ENCODE data around the gene PRDX6. TPM values are rescaled to one million over a fixed set of nuclear protein-coding genes. Genes with fewer than 3 reads are reported as not detected.
"Not testable (repeated sequence)": the region's sequence is repeated elsewhere in the genome, so short reads cannot be mapped to it uniquely, and the experiment has no call there.

The PRDX6 gene
- total RNA-seq, 4 donors from 2014 or later = 141 to 247 (median 175) TPM

DNA sequence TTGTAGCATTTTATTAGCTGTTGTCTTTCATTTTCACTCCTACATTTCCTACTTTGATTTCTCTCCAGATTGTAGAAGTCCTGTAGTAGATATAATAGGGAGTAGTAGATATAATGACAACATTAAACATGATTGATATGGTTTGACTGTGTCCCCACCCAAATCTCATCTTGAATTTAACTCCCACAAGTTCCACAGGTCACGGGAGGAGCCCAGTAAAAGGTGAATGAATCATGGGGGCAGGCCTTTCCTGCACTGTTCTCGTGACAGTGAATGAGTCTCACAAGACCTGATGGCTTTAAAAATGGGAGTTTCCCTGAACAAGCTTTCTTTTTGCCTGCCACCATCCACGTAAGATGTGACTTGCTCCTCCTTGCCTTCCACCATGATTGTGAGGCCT lies 7.5 kb upstream of the PRDX6 start:
- Histone ChIP-seq H3K4me1 (peaks cover 12 to 17% (median 14%) of the 10 kb centered on the region in 3 donors), H3K27ac (no peak overlapping the region), H3K4me3 (no peak overlapping the region), H3K36me3 (peaks cover 0 to 10% (median 0%) of the 10 kb centered on the region in 3 donors), H3K27me3 (no peaks in the 10 kb centered on the region), H3K9me3 (peaks cover 0 to 21% (median 8%) of the 10 kb centered on the region in 3 donors)
- no peak for TF ChIP-seq POLR2A (IDR thresholded peaks at IDR 0.05)
- TF ChIP-seq, protein P1, sequence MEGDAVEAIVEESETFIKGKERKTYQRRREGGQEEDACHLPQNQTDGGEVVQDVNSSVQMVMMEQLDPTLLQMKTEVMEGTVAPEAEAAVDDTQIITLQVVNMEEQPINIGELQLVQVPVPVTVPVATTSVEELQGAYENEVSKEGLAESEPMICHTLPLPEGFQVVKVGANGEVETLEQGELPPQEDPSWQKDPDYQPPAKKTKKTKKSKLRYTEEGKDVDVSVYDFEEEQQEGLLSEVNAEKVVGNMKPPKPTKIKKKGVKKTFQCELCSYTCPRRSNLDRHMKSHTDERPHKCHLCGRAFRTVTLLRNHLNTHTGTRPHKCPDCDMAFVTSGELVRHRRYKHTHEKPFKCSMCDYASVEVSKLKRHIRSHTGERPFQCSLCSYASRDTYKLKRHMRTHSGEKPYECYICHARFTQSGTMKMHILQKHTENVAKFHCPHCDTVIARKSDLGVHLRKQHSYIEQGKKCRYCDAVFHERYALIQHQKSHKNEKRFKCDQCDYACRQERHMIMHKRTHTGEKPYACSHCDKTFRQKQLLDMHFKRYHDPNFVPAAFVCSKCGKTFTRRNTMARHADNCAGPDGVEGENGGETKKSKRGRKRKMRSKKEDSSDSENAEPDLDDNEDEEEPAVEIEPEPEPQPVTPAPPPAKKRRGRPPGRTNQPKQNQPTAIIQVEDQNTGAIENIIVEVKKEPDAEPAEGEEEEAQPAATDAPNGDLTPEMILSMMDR (IDR thresholded peaks at IDR 0.05) = no peak
- intact Hi-C loops (cut with DNase I) = no loop called here
- DNase-seq = no peak
- 71 to 77% methylated on average over 3 of the region's 3 CpGs for WGBS, 2 donors

DNA sequence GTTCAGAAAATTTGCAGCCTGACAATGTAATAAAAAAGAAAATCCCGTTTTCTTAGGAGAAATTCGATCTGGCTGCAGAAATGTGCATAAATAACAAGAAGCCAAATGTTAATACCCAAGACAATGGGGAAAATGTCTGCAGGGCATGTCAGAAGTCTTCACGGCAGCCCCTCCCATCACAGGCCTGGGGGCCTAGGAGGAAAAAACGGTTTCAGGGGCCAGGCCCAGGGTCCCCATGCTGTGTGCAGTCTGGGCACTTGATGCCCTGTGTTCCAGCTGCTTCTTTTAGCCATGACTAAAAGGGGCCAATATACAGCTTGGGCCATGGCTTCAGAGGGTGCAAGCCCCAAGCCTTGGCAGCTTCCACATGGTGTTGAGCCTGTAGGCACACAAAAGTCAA lies 6.5 kb upstream of the PRDX6 start:
- peaks cover 21 to 26% (median 24%) of the 10 kb centered on the region in 3 donors for H3K4me1 ChIP-seq
- intact Hi-C loops (cut with DNase I) = no loop called here
- no peak overlapping the region for H3K4me3 ChIP-seq
- DNase-seq = no peak
- H3K27ac ChIP-seq = no peak overlapping the region
- 92 to 94% methylated on average over 4 of the region's 4 CpGs for WGBS, 2 donors
- peaks cover 0 to 10% (median 0%) of the 10 kb centered on the region in 3 donors for H3K36me3 ChIP-seq
- H3K27me3 ChIP-seq = no peaks in the 10 kb centered on the region
- H3K9me3 ChIP-seq = peaks cover 0 to 21% (median 8%) of the 10 kb centered on the region in 3 donors
- TF ChIP-seq, protein P1 (IDR thresholded peaks at IDR 0.05) = no peak
- TF ChIP-seq POLR2A (IDR thresholded peaks at IDR 0.05) = no peak

DNA sequence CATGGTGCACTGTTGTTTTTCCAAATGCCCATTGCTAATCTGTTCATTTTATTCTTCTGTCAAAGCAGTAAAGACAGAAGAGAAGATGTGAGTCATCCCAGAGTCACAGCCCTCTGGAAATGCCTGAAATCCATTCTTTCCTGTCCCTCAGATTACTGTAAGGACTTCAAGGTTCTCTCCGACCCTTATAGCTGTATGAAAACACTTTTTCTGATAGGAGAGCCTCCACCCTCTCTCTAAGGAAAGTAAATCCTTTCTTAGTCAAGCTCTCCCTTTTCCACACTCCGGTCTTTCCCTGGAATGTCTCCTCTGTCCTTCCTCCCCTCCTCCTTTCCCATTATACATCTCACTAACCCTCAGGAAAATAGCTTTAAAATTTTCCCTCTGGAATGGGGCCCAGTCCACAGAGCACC lies 3.5 kb upstream of the PRDX6 start:
- intact Hi-C loops (cut with DNase I) = no loop called here
- no peak for TF ChIP-seq POLR2A (IDR thresholded peaks at IDR 0.05)
- TF ChIP-seq, protein P1 (IDR thresholded peaks at IDR 0.05) = no peak
- 21 to 42% methylated on average over 2 of the region's 2 CpGs for WGBS, 2 donors
- DNase-seq = no peak
- Histone ChIP-seq H3K4me3 (no peak overlapping the region), H3K9me3 (peaks cover 0 to 21% (median 8%) of the 10 kb centered on the region in 3 donors), H3K27me3 (no peaks in the 10 kb centered on the region), H3K27ac (peak overlapping the region in 3 of 4 donors; percentile 46 to 92 (median 88)), H3K36me3 (peaks cover 0 to 10% (median 0%) of the 10 kb centered on the region in 3 donors), H3K4me1 (peaks cover 32 to 44% (median 33%) of the 10 kb centered on the region in 3 donors)

DNA sequence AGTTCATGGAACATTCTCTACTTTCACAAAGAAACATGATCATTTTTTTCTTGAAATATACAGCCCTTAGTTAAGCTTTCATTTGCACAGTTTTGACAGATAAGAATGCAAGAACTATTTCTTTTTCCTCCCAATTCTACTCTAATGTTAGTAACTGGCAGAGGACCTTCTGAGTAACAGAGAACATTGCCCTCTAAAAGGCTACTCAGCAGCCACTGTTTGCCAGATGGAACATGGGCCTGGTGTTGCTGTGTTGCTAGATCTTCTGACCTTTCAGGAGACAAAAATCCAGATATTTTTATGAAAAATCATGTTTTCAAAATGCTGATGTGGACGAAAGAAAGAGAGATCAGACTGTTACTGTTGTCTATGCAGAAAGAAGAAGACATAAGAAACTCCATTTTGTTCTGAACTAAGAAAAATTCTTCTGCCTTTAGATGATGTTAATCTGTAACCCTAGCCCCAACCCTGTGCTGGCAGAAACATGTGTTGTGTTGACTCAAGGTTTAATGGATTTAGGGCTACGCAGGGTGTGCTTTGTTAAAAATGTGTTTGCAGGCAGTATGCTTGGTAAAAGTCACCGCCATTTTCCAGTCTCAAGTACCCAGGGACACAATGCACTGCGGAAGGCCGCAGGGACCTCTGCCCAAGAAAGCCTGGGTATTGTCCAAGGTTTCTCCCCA lies 2.9 kb upstream of the PRDX6 start:
- peak overlapping the region in 3 of 4 donors; percentile 46 to 92 (median 88) for H3K27ac ChIP-seq
- peaks cover 0 to 21% (median 8%) of the 10 kb centered on the region in 3 donors for H3K9me3 ChIP-seq
- 65 to 69% methylated on average over 2 to 5 of the region's 5 CpGs for WGBS, 2 donors
- H3K36me3 ChIP-seq = peaks cover 0 to 10% (median 0%) of the 10 kb centered on the region in 3 donors
- no peak overlapping the region for H3K4me3 ChIP-seq
- intact Hi-C loops (cut with DNase I) = no loop called here
- H3K27me3 ChIP-seq = no peaks in the 10 kb centered on the region
- peaks cover 38 to 50% (median 38%) of the 10 kb centered on the region in 3 donors for H3K4me1 ChIP-seq
- no peak for TF ChIP-seq POLR2A (IDR thresholded peaks at IDR 0.05)
- no peak for DNase-seq

DNA sequence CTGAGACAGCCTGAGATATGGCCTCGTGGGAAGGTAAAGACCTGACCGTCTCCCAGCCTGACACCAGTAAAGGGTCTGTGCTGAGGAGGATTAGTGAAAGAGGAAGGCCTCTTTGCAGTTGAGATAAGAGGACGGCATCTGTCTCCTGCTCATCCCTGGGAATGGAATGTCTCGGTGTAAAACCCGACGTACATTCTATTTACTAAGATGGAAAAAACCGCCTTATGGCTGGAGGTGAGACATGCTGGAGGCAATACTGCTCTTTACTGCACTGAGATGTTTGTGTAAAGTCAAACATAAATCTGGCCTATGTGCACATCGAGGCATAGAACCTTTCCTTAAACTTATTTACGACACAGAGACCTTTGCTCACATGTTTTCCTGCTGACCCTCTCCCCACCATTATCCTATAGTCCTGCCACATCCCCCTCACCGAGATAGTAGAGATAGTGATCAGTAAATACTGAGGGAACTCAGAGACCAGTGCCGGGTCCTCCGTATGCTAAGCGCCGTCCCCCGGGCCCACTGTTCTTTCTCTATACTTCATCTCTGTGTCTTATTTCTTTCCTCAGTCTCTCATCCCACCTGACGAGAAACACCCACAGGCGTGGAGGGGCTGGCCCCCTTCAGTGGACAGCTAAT lies 2.2 kb upstream of the PRDX6 start:
- H3K27me3 ChIP-seq; intact Hi-C loops (cut with DNase I); DNase-seq: not testable (repeated sequence)
- Histone ChIP-seq H3K36me3 (peaks cover 0 to 12% (median 0%) of the 10 kb centered on the region in 3 donors), H3K27ac (peak overlapping the region in 3 of 4 donors; percentile 24 to 92 (median 88)), H3K4me3 (peak overlapping the region in 3 of 4 donors; percentile 70 to 92 (median 88)), H3K9me3 (peaks cover 0 to 17% (median 8%) of the 10 kb centered on the region in 3 donors), H3K4me1 (peaks cover 41 to 57% (median 43%) of the 10 kb centered on the region in 3 donors)
- WGBS, 2 donors = 70 to 79% methylated on average over 16 to 17 of the region's 17 CpGs
